ENCODE data around the gene SUPT4H1. TPM values are rescaled to one million over a fixed set of nuclear protein-coding genes. Genes with fewer than 3 reads are reported as not detected.

Gene SUPT4H1
- total and polyA plus RNA-seq, 9 of the 15 experiments (the other 6 are each of a cell fraction or from before 2014, with no cell fraction given): 62.1 to 320 (median 117) TPM

DNA sequence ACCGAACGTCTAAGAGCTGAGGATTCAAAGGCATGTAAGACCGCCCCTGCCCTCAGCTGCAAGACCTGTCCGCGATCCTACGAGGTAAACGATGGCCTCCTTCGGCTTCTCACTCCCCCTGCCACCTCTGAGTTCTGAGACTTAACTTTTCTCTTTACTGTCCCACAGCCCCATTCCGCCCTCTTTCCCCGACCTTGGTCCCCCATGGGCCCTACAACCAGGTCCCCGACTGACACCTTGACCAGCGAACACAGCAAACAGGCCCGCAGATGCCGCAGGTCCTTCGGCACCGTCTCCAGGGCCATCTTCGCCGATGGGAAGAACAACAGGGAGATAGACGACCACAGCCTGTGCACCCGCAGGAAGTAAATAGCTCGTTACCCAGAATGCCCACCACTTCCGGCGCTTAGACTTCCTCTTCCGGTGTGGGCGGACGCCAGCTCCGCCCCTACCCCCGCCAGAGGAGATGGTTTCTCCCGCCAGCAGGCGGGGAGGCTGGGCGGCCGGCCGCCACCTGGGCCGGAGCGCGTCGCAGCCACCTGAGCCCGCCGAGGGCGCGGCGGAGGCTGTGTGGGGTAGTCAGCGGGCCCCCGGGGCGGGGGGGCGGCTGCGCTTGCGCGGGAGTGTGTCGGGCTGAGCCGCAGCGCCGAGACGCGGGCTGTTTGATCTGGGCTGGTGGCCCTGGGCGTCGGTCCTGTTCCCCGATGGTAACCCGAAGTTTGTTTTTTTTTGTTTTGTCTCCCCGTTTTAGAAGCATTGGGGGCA, at the start of gene SUPT4H1 (continued):
- TF ChIP-seq, protein P1, sequence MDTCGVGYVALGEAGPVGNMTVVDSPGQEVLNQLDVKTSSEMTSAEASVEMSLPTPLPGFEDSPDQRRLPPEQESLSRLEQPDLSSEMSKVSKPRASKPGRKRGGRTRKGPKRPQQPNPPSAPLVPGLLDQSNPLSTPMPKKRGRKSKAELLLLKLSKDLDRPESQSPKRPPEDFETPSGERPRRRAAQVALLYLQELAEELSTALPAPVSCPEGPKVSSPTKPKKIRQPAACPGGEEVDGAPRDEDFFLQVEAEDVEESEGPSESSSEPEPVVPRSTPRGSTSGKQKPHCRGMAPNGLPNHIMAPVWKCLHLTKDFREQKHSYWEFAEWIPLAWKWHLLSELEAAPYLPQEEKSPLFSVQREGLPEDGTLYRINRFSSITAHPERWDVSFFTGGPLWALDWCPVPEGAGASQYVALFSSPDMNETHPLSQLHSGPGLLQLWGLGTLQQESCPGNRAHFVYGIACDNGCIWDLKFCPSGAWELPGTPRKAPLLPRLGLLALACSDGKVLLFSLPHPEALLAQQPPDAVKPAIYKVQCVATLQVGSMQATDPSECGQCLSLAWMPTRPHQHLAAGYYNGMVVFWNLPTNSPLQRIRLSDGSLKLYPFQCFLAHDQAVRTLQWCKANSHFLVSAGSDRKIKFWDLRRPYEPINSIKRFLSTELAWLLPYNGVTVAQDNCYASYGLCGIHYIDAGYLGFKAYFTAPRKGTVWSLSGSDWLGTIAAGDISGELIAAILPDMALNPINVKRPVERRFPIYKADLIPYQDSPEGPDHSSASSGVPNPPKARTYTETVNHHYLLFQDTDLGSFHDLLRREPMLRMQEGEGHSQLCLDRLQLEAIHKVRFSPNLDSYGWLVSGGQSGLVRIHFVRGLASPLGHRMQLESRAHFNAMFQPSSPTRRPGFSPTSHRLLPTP (IDR thresholded peaks at IDR 0.05; ENCODE audit: borderline replicate concordance, extremely low read depth, insufficient read length): no peak
- TF ChIP-seq, protein P2, sequence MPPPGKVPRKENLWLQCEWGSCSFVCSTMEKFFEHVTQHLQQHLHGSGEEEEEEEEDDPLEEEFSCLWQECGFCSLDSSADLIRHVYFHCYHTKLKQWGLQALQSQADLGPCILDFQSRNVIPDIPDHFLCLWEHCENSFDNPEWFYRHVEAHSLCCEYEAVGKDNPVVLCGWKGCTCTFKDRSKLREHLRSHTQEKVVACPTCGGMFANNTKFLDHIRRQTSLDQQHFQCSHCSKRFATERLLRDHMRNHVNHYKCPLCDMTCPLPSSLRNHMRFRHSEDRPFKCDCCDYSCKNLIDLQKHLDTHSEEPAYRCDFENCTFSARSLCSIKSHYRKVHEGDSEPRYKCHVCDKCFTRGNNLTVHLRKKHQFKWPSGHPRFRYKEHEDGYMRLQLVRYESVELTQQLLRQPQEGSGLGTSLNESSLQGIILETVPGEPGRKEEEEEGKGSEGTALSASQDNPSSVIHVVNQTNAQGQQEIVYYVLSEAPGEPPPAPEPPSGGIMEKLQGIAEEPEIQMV (tag; conservative IDR thresholded peaks at IDR 0.05; ENCODE audit: low read depth): peak; percentile 79
- TF ChIP-seq, protein P3, sequence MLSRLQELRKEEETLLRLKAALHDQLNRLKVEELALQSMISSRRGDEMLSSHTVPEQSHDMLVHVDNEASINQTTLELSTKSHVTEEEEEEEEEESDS (CRISPR knock-in tag; IDR thresholded peaks at IDR 0.05): no peak
- no peak for TF ChIP-seq ZNF134 (CRISPR knock-in tag; conservative IDR thresholded peaks at IDR 0.05)
- no peak for TF ChIP-seq RFX1 (IDR thresholded peaks at IDR 0.05)
- no peak for TF ChIP-seq SMARCE1 (IDR thresholded peaks at IDR 0.05)
- TF ChIP-seq EHMT2 (IDR thresholded peaks at IDR 0.05): no peak
- TF ChIP-seq, protein P4, sequence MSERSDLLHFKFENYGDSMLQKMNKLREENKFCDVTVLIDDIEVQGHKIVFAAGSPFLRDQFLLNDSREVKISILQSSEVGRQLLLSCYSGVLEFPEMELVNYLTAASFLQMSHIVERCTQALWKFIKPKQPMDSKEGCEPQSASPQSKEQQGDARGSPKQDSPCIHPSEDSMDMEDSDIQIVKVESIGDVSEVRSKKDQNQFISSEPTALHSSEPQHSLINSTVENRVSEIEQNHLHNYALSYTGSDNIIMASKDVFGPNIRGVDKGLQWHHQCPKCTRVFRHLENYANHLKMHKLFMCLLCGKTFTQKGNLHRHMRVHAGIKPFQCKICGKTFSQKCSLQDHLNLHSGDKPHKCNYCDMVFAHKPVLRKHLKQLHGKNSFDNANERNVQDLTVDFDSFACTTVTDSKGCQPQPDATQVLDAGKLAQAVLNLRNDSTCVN (CRISPR knock-in tag; IDR thresholded peaks at IDR 0.05): no peak
- no peak for TF ChIP-seq ZNF695 (CRISPR knock-in tag; IDR thresholded peaks at IDR 0.05)
- TF ChIP-seq, protein P5, sequence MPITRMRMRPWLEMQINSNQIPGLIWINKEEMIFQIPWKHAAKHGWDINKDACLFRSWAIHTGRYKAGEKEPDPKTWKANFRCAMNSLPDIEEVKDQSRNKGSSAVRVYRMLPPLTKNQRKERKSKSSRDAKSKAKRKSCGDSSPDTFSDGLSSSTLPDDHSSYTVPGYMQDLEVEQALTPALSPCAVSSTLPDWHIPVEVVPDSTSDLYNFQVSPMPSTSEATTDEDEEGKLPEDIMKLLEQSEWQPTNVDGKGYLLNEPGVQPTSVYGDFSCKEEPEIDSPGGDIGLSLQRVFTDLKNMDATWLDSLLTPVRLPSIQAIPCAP (CRISPR knock-in tag; IDR thresholded peaks at IDR 0.05; ENCODE audit: borderline replicate concordance): no peak
- TF ChIP-seq, protein P6, sequence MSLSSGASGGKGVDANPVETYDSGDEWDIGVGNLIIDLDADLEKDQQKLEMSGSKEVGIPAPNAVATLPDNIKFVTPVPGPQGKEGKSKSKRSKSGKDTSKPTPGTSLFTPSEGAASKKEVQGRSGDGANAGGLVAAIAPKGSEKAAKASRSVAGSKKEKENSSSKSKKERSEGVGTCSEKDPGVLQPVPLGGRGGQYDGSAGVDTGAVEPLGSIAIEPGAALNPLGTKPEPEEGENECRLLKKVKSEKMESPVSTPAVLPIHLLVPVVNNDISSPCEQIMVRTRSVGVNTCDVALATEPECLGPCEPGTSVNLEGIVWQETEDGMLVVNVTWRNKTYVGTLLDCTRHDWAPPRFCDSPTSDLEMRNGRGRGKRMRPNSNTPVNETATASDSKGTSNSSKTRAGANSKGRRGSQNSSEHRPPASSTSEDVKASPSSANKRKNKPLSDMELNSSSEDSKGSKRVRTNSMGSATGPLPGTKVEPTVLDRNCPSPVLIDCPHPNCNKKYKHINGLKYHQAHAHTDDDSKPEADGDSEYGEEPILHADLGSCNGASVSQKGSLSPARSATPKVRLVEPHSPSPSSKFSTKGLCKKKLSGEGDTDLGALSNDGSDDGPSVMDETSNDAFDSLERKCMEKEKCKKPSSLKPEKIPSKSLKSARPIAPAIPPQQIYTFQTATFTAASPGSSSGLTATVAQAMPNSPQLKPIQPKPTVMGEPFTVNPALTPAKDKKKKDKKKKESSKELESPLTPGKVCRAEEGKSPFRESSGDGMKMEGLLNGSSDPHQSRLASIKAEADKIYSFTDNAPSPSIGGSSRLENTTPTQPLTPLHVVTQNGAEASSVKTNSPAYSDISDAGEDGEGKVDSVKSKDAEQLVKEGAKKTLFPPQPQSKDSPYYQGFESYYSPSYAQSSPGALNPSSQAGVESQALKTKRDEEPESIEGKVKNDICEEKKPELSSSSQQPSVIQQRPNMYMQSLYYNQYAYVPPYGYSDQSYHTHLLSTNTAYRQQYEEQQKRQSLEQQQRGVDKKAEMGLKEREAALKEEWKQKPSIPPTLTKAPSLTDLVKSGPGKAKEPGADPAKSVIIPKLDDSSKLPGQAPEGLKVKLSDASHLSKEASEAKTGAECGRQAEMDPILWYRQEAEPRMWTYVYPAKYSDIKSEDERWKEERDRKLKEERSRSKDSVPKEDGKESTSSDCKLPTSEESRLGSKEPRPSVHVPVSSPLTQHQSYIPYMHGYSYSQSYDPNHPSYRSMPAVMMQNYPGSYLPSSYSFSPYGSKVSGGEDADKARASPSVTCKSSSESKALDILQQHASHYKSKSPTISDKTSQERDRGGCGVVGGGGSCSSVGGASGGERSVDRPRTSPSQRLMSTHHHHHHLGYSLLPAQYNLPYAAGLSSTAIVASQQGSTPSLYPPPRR (CRISPR knock-in tag; IDR thresholded peaks at IDR 0.05; ENCODE audit: borderline replicate concordance): no peak
- no peak for TF ChIP-seq NUFIP1 (IDR thresholded peaks at IDR 0.05; ENCODE audit: partially characterized antibody)
- TF ChIP-seq CSDE1 (IDR thresholded peaks at IDR 0.05): no peak
- TF ChIP-seq, protein P7, sequence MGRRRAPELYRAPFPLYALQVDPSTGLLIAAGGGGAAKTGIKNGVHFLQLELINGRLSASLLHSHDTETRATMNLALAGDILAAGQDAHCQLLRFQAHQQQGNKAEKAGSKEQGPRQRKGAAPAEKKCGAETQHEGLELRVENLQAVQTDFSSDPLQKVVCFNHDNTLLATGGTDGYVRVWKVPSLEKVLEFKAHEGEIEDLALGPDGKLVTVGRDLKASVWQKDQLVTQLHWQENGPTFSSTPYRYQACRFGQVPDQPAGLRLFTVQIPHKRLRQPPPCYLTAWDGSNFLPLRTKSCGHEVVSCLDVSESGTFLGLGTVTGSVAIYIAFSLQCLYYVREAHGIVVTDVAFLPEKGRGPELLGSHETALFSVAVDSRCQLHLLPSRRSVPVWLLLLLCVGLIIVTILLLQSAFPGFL (CRISPR knock-in tag; IDR thresholded peaks at IDR 0.05): no peak
